DND-41 (cell line): ENCODE data around the gene GNAZ.

Experiments
- ATAC-seq: fragments of 200-7000 bp; cut with Tn5 transposase; 3 replicates; pipeline ENCODE4 v1.9.1; 2021; ENCODE audit warnings: low read depth; ENCODE audit not compliant: insufficient read depth
- DNase-seq: peaks from one replicate; pipeline ENCODE4 v3.0.0-alpha.2; 2020
- H2AFZ ChIP-seq: 2 replicates; pipeline ENCODE4 v1.6.0; 2012; ENCODE audit warnings: low read depth, low read length
- H3K27ac ChIP-seq: 2 replicates; pipeline ENCODE4 v1.5.1; 2012; ENCODE audit warnings: low read length, inconsistent platforms
- H3K27me3 ChIP-seq: fragments of 200-600 bp; sonication (generic); 2 replicates; pipeline ENCODE4 v1.6.0; 2012; ENCODE audit warnings: low read length, mild to moderate bottlenecking, inconsistent platforms; ENCODE audit not compliant: insufficient read depth, poor library complexity
- H3K36me3 ChIP-seq: 2 replicates; pipeline ENCODE4 v1.5.1; 2012; ENCODE audit warnings: low read length, inconsistent platforms; ENCODE audit not compliant: insufficient read depth
- H3K4me1 ChIP-seq: 2 replicates; pipeline ENCODE4 v1.5.1; 2012; ENCODE audit warnings: mild to moderate bottlenecking, low read length; ENCODE audit not compliant: insufficient read depth
- H3K4me2 ChIP-seq: 2 replicates; pipeline ENCODE4 v1.6.0; 2012; ENCODE audit warnings: mild to moderate bottlenecking, moderate library complexity, low read length, inconsistent platforms; ENCODE audit not compliant: insufficient read depth
- H3K4me3 ChIP-seq, 2 experiments: fragments of 200-600 bp in 1 of 2; shearing (Covaris generic) in 1 of 2; 2 replicates each; pipeline ENCODE4 v1.5.1; 2012 to 2016; ENCODE audit warnings: inconsistent platforms in 2 of 2, low read length in 2 of 2, mild to moderate bottlenecking in 2 of 2, low read depth in 1 of 2, moderate library complexity in 1 of 2
- H3K79me2 ChIP-seq: 2 replicates; pipeline ENCODE4 v1.6.0; 2012; ENCODE audit warnings: low read length, inconsistent platforms; ENCODE audit not compliant: insufficient read depth
- H3K9ac ChIP-seq: 2 replicates; pipeline ENCODE4 v1.6.0; 2012; ENCODE audit warnings: low read depth, mild to moderate bottlenecking, inconsistent platforms, low read length, moderate library complexity
- H3K9me3 ChIP-seq: 2 replicates; pipeline ENCODE4 v1.5.1; 2012; ENCODE audit warnings: low read length, moderate library complexity, mild to moderate bottlenecking, inconsistent platforms; ENCODE audit not compliant: insufficient read depth, severe bottlenecking
- H4K20me1 ChIP-seq: 2 replicates; pipeline ENCODE4 v1.6.0; 2012; ENCODE audit warnings: low read length; ENCODE audit not compliant: insufficient read depth
- EZH2 ChIP-seq: IDR thresholded peaks from 3 replicates; pipeline ENCODE4 v1.6.1; 2012; ENCODE audit warnings: borderline replicate concordance, low read depth, mild to moderate bottlenecking, moderate library complexity, low read length, inconsistent platforms; ENCODE audit not compliant: severe bottlenecking
- TF ChIP-seq, protein P1 (sequence below): IDR thresholded peaks from 2 replicates; pipeline ENCODE4 v1.5.1; 2012; ENCODE audit warnings: borderline replicate concordance, low read length, moderate library complexity, mild to moderate bottlenecking; ENCODE audit not compliant: poor library complexity, severe bottlenecking; ENCODE audit errors: extremely low read depth

GNAZ gene

DNA sequence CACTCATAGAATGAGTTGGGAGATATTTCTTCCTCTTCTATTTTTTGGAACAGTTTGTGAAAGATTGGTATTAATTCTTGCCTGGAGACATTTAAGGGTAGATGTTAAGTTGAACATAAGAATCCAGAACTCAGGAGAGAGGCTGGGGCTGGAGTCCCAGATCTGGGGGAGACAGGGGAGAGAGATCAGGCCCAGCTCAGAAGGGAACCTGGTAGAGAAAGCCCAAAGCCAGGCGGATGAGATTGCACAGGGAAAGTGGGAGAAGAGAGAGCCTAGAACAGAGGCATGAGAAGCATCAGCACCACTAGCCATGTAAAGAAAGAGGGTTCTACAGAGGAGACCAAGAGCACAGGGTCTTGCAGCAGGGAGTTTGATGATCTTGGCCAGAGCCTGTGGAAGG is 13.0 kb upstream of the GNAZ start:
- no peak for ATAC-seq
- Histone ChIP-seq H3K27ac (no peak overlapping the region), H3K9me3 (peaks cover 2% of the 10 kb centered on the region), H3K4me2 (no peak overlapping the region), H3K36me3 (no peaks in the 10 kb centered on the region), H3K79me2 (no peaks in the 10 kb centered on the region), H4K20me1 (no peaks in the 10 kb centered on the region), H3K27me3 (peaks cover 5% of the 10 kb centered on the region), H3K4me1 (no peaks in the 10 kb centered on the region), H3K9ac (no peak overlapping the region), H3K4me3 (no peak overlapping the region), H2AFZ (no peak overlapping the region)
- no peak for TF ChIP-seq EZH2
- TF ChIP-seq, protein P1, sequence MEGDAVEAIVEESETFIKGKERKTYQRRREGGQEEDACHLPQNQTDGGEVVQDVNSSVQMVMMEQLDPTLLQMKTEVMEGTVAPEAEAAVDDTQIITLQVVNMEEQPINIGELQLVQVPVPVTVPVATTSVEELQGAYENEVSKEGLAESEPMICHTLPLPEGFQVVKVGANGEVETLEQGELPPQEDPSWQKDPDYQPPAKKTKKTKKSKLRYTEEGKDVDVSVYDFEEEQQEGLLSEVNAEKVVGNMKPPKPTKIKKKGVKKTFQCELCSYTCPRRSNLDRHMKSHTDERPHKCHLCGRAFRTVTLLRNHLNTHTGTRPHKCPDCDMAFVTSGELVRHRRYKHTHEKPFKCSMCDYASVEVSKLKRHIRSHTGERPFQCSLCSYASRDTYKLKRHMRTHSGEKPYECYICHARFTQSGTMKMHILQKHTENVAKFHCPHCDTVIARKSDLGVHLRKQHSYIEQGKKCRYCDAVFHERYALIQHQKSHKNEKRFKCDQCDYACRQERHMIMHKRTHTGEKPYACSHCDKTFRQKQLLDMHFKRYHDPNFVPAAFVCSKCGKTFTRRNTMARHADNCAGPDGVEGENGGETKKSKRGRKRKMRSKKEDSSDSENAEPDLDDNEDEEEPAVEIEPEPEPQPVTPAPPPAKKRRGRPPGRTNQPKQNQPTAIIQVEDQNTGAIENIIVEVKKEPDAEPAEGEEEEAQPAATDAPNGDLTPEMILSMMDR: no peak
- DNase-seq: no peak

DNA sequence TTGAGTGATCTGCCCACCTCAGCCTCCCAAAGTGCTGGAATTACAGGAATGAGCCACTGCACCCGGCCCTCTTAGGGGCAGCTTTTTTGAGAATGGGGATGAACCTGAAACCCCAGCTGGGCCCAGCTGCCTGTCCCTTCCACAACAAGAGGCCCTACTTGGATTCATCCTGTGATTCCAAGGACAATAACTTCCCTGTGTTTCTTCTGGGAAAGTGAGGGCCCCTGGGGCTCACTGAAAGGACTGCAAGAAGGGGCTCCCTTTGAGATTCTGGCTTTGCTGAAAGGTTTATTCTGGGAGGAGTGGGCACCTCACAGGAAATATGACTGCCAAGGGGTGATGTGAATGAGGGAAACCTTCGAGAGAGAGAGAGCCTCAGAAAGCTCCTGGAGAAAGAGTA is 12.3 kb upstream of the GNAZ start:
- no peaks in the 10 kb centered on the region for H3K4me1 ChIP-seq
- H3K9ac ChIP-seq: no peak overlapping the region
- TF ChIP-seq EZH2: no peak
- TF ChIP-seq, protein P1: no peak
- no peak overlapping the region for H3K4me3 ChIP-seq
- H3K79me2 ChIP-seq: no peaks in the 10 kb centered on the region
- peaks cover 2% of the 10 kb centered on the region for H3K9me3 ChIP-seq
- no peak overlapping the region for H3K4me2 ChIP-seq
- DNase-seq (no peak), ATAC-seq (no peak)
- H3K27me3 ChIP-seq: peaks cover 2% of the 10 kb centered on the region
- no peak overlapping the region for H2AFZ ChIP-seq
- H4K20me1 ChIP-seq: no peaks in the 10 kb centered on the region
- no peak overlapping the region for H3K27ac ChIP-seq
- H3K36me3 ChIP-seq: no peaks in the 10 kb centered on the region

DNA sequence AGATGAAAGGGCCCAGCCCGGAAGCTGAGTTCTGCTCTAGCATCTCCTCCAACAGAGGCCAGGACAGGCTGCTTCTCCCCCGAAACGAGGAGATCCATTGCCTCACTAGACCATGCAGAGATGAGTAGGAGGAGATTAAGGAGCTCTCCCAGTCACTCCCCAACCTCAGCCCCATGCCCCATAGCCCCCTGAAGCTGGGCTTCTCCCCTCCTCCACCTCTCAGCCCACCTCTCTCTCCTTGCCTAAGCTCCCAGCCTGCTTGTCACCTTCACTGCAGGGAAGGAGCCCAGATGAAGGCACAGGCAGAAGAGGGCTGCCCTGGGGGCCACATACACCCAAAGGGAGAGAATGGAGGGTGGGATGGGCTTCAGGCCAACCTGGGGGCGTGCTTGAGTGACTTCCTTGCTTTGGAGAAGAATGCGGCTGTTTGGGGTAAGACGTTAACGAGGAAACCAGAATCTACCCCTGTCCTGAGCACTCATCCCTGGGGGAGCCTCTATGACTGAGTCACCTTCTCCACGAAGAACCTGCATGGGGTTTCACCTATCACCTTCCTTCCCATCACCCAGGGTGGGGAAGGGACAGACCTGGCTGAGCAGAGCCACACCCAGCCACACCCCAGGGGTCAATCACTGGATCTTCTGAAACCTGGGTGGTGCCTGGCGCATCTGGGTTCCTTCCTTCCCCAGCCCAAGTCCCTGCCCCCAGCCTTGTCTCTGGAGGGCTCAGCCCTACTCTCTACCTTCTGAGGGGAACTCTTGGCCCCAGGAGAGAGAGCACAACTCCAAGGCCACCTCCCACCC is 11.6 kb upstream of the GNAZ start:
- DNase-seq (peak; percentile 2), ATAC-seq (no peak)
- H3K4me3 ChIP-seq: no peak overlapping the region
- no peaks in the 10 kb centered on the region for H3K36me3 ChIP-seq
- H2AFZ ChIP-seq: no peak overlapping the region
- H3K27me3 ChIP-seq: no peaks in the 10 kb centered on the region
- no peak overlapping the region for H3K27ac ChIP-seq
- TF ChIP-seq, protein P1: no peak
- TF ChIP-seq EZH2: no peak
- H3K4me2 ChIP-seq: no peak overlapping the region
- H3K9me3 ChIP-seq: peaks cover 2% of the 10 kb centered on the region
- no peak overlapping the region for H3K9ac ChIP-seq
- no peaks in the 10 kb centered on the region for H4K20me1 ChIP-seq
- H3K4me1 ChIP-seq: no peaks in the 10 kb centered on the region
- no peaks in the 10 kb centered on the region for H3K79me2 ChIP-seq
